Cardiac fibroblast (primary cell): ENCODE data around the gene SNW1.

Experiments
- DNase-seq, 2 donors: peaks; one replicate each; pipeline versions ENCODE4 v3.0.0 to v3.0.0-alpha.2; 2010; ENCODE audit warnings: low read depth in 2 of 2
- H3K4me3 ChIP-seq, 2 donors: replicated peaks in 1 of 2; 1 replicate in 1 of 2; 2 replicates in 1 of 2; pipeline ENCODE4 v1.5.1; 2011; ENCODE audit warnings: low read depth in 2 of 2, low read length in 2 of 2, mild to moderate bottlenecking in 2 of 2, moderate library complexity in 1 of 2
- TF ChIP-seq, protein P1 (sequence below): IDR thresholded peaks from one replicate; pipeline ENCODE4 v1.5.1; 2011; ENCODE audit warnings: low read depth, mild to moderate bottlenecking, low read length, inconsistent platforms

Gene SNW1

DNA sequence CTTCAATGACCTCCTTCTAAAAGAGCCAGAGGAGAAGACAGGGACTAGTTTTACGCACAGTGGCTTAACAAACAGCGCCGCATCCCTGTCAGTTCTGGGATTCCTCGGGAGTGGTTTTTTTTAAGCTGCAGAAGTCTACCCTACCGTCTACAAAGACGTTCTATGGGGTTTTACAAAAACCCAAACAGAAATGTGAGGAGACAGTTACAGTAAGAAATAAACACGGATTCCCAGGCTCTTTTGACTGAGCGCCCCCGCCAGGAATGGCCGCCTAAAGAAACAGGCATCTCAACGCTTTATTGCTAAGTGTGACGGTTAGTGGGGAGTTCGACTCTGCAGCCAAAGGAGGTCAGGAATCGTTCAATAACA, 53.6 kb downstream of the SNW1 start:
- H3K4me3 ChIP-seq, result peak overlapping the region; percentile 91 to 93
- TF ChIP-seq, protein P1, sequence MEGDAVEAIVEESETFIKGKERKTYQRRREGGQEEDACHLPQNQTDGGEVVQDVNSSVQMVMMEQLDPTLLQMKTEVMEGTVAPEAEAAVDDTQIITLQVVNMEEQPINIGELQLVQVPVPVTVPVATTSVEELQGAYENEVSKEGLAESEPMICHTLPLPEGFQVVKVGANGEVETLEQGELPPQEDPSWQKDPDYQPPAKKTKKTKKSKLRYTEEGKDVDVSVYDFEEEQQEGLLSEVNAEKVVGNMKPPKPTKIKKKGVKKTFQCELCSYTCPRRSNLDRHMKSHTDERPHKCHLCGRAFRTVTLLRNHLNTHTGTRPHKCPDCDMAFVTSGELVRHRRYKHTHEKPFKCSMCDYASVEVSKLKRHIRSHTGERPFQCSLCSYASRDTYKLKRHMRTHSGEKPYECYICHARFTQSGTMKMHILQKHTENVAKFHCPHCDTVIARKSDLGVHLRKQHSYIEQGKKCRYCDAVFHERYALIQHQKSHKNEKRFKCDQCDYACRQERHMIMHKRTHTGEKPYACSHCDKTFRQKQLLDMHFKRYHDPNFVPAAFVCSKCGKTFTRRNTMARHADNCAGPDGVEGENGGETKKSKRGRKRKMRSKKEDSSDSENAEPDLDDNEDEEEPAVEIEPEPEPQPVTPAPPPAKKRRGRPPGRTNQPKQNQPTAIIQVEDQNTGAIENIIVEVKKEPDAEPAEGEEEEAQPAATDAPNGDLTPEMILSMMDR, result peak; percentile 36
- DNase-seq, result peak; percentile 51 to 60

DNA sequence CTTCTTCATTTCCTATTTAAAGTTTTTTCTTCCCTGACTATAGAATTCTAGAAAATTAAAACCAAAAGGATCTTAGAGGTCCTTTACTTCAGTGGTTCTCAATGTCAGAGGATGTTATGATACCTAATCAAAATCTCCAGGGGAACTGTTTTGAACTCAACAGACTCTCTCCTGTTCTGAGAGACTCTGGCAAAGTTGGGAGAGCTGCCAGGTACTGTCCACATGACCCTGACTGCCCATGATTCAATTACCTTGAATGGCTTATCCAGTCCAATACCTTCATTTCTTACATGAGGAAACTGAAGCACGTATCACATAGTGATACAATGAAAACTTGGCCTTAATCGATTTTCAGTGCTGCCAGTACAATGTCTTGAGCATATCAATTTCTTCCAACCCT, 69.7 kb downstream of the SNW1 start:
- H3K4me3 ChIP-seq, result no peak overlapping the region
- TF ChIP-seq, protein P1, result no peak
- no peak for DNase-seq

DNA sequence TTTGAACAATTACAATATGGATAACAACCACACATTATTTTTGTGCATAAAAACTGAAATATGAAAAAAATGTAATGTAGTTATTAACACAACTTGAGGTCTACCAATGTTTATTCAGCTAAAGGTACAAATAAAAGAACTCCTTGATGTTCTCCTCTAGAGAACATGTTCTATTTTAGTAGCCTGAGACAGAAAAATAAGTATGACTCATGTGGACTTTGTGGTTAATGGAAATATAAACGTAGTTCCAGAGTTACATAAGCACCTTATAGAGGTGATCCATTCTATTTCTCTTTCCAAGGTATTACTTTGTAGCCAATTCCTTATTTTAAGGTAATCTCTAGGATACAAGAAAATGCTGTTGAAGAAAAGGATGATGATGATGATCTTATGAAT, 78.8 kb downstream of the SNW1 start:
- peak in 1 of 2 donors; percentile 49 for DNase-seq
- no peak overlapping the region for H3K4me3 ChIP-seq
- TF ChIP-seq, protein P1, result no peak

DNA sequence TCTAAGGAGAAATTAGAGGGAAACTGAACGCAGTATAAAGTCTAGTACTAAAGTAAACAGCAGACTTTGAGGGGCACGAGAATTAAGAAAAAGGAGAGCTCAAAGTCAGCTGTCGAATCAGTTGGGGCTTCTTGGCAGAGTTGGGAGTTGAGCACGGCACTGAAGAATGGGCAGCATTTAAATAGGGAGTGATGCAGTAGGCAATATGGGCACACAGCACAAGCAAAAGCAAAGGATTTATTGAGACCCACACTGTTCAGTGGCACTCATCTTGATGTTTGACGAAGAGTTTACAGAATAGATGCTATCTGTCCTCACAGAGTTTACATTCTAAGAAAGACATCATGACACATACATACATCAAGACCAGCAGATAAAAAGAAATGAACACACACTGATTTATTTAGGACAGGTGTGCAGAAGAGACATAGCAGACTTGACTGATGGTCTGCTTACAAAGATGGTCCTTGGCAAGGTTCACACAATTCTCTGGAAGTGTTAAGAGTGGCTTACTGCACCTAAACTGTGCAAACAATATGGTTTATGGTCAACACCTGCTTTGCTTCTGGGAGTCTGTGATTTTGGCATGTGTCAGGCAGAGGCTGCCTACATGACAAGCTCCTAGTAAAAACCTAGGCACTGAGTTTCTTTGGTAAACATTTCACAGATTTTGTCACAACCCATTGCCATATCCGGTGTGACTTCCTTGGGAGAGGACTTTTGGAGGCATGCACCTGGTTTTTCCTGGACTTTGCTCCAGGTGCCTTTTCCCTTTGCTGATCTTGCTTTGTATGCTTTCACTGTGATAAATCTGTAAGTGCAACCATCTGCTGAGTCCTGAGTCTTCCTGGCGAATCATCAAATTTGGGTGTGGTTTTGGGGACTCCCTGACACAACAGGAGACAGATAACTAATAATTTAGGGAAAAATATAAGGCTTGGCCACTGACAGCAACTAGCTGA, 79.5 kb downstream of the SNW1 start:
- TF ChIP-seq, protein P1, result no peak
- peak; percentile 11 to 48 for DNase-seq

DNA sequence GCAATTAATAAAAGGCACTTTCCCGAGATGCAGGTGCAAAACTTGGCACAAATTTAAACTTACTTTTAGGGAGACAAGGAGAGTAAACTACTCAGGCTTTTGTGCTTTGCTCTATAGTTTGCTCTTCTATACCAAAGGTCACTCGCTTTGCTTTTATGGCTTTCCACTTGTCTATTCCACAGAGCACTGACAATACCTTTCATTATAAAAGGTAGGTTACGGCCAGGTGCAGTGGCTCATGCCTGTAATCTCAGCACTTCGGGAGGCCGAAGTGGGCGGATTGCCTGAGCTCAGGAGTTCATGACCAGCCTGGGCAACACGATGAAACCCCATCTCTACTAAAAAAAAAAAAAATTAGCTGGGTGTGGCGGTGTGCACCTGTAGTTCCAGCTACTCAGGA, 86.0 kb downstream of the SNW1 start:
- DNase-seq, result no peak
- TF ChIP-seq, protein P1, result no peak
- no peak overlapping the region for H3K4me3 ChIP-seq

More for the DNA sequence above, 79.5 kb downstream of the SNW1 start:
- H3K4me3 ChIP-seq, result no peak overlapping the region

DNA sequence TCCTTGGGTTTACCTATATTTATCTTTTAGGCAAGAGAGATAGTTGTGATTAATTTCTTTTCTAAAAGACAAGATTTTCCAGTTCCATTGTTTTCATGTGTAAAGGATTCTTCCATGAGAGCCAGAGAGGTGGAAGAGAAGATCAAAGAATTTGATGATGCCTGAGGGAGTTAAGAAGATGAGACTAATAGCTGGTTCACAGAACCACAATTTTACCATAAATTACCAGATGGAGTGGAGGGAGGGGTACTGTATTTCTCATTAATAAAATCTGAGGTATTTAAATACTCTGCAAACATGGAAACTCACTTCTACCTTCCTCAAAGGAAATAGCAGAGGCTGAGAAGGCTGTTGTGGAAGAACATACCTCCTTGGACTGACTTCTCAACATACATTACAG, 87.8 kb downstream of the SNW1 start:
- DNase-seq, result no peak
- TF ChIP-seq, protein P1, result no peak
- H3K4me3 ChIP-seq, result no peak overlapping the region
